Lung (tissue), 12 donors: ENCODE measurements around the gene ATP11B. TPM values are rescaled to one million over a fixed set of nuclear protein-coding genes. Genes with fewer than 3 reads are reported as not detected.

Experiments used
- ATAC-seq: fragments of 200-7000 bp; cut with Tn5 transposase; one replicate; pipeline ENCODE4 v1.9.1; 2020; ENCODE audit warnings: moderate number of reproducible peaks; ENCODE audit not compliant: insufficient read depth, low FRiP score
- DNase-seq, 3 donors: peaks; one replicate each; pipeline ENCODE4 v3.0.0-alpha.2; 2013 to 2017
- H3K27ac ChIP-seq, 2 donors: one replicate each; pipeline ENCODE4 v1.5.1; 2013; ENCODE audit warnings: mild to moderate bottlenecking in 2 of 2, moderate library complexity in 2 of 2, control low read depth in 1 of 2, inconsistent platforms in 1 of 2, low read depth in 1 of 2, low read length in 1 of 2
- H3K27me3 ChIP-seq, 3 donors: one replicate each; pipeline ENCODE4 v1.5.1; 2013; ENCODE audit warnings: low read length in 2 of 3; ENCODE audit not compliant: control insufficient read depth in 3 of 3, insufficient read depth in 3 of 3
- H3K36me3 ChIP-seq, 4 donors: one replicate each; pipeline ENCODE4 v1.5.1; 2013; ENCODE audit warnings: low read length in 4 of 4, mild to moderate bottlenecking in 1 of 4, moderate library complexity in 1 of 4; ENCODE audit not compliant: control insufficient read depth in 4 of 4, insufficient read depth in 4 of 4
- H3K4me1 ChIP-seq, 5 donors: one replicate each; pipeline ENCODE4 v1.5.1; 2013; ENCODE audit warnings: low read length in 5 of 5, mild to moderate bottlenecking in 2 of 5, moderate library complexity in 1 of 5; ENCODE audit not compliant: control insufficient read depth in 5 of 5, insufficient read depth in 5 of 5
- H3K4me3 ChIP-seq: one replicate; pipeline ENCODE4 v1.5.1; 2013; ENCODE audit warnings: mild to moderate bottlenecking, control low read depth, moderate library complexity
- H3K9ac ChIP-seq, 2 donors: one replicate each; pipeline ENCODE4 v1.5.1; 2013; ENCODE audit warnings: low read length in 2 of 2, control low read depth in 1 of 2; ENCODE audit not compliant: insufficient read depth in 1 of 2
- H3K9me3 ChIP-seq, 4 donors: one replicate each; pipeline ENCODE4 v1.5.1; 2013; ENCODE audit warnings: low read length in 3 of 4, mild to moderate bottlenecking in 1 of 4, moderate library complexity in 1 of 4; ENCODE audit not compliant: control insufficient read depth in 4 of 4, insufficient read depth in 3 of 4
- WGBS, 2 donors: extraction: QIAGEN DNeasy Blood & Tissue Kit; methylation state at CpG; one replicate each; pipeline ENCODE4 v1.1.7; 2013; 5-methylcytosine and 5-hydroxymethylcytosine counted together
- polyA plus RNA-seq, 2 donors: library from polyadenylated mRNA; stranded (reverse); fragments of 200-250 nt; gene quantifications; one replicate each; pipeline ENCODE4 v1.2.1, GENCODE V29; 2013
- total RNA-seq, 2 donors: library from RNA; depleted of rRNA in 1 of 2; stranded (reverse); fragments of >200 nt in 1 of 2; gene quantifications; one replicate each; pipeline ENCODE4 v1.2.1, GENCODE V29; 2014 to 2021
- TF ChIP-seq, protein P1 (sequence below): IDR thresholded peaks from 2 replicates; pipeline ENCODE4 v1.5.1; 2012; ENCODE audit warnings: mild to moderate bottlenecking; ENCODE audit errors: control extremely low read depth, extremely low read depth
- donor health status: control.
- donor health status: control.
- donor health status: Bipolar disorder and iron deficiency.
- donor health status: healthy.
- donor health status: DM: yes; HTN: yes; CAD: no.

The ATP11B gene
- total and polyA plus RNA-seq, 4 donors = 8.3 to 111 (median 39.7) TPM

DNA sequence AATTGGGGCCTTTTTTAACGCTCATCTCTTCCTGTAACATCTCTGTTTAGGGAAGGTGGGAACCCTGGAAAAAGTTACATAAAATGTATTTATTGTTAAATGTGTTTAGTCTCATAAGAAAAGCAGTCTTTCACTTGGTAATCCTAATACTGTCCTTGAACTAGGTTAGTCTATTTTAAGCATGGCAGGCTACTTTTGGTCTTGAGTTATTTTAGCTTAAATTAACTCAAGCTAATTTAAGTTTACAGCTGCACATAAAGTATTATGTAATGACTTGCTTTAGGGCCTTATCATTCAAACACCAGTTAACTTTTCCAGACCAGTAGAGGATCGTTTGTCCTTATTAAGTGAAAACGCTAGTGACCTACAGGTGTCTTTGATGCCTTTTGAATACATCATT is 123.8 kb downstream of the ATP11B start:
- peaks cover 2 to 13% (median 4%) of the 10 kb centered on the region in 4 donors for H3K36me3 ChIP-seq
- no peak overlapping the region for H3K27ac ChIP-seq
- H3K9ac ChIP-seq = no peak overlapping the region
- no peak overlapping the region for H3K4me3 ChIP-seq
- peaks cover 0 to 2% (median 0%) of the 10 kb centered on the region in 5 donors for H3K4me1 ChIP-seq
- TF ChIP-seq, protein P1, sequence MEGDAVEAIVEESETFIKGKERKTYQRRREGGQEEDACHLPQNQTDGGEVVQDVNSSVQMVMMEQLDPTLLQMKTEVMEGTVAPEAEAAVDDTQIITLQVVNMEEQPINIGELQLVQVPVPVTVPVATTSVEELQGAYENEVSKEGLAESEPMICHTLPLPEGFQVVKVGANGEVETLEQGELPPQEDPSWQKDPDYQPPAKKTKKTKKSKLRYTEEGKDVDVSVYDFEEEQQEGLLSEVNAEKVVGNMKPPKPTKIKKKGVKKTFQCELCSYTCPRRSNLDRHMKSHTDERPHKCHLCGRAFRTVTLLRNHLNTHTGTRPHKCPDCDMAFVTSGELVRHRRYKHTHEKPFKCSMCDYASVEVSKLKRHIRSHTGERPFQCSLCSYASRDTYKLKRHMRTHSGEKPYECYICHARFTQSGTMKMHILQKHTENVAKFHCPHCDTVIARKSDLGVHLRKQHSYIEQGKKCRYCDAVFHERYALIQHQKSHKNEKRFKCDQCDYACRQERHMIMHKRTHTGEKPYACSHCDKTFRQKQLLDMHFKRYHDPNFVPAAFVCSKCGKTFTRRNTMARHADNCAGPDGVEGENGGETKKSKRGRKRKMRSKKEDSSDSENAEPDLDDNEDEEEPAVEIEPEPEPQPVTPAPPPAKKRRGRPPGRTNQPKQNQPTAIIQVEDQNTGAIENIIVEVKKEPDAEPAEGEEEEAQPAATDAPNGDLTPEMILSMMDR = no peak
- DNase-seq (no peak), ATAC-seq (no peak)
- no peaks in the 10 kb centered on the region for H3K9me3 ChIP-seq
- 91 to 97% methylated on average over 3 of the region's 3 CpGs for WGBS, 2 donors
- no peaks in the 10 kb centered on the region for H3K27me3 ChIP-seq

DNA sequence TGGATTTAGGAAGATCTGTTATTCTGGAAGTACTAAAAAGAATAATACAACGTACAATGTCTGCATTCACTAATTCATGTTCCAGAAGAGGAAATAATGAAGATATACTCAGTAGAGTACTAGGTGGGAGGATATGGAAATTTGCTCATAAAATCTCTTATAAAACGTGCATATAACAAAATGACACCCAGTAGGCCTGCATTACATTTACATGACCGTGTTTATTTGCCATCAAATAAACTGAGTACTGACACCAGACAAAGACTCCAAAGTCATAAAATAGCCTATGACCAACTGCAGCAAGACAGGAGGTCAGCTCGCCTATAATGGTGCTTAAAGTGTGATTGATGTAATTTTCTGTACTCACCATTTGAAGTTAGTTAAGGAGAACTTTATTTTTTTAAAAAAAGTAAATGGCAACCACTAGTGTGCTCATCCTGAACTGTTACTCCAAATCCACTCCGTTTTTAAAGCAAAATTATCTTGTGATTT is 126.6 kb downstream of the ATP11B start:
- Histone ChIP-seq H3K4me3 (no peak overlapping the region), H3K9ac (no peak overlapping the region), H3K9me3 (no peaks in the 10 kb centered on the region), H3K27me3 (no peaks in the 10 kb centered on the region), H3K4me1 (peaks cover 0 to 2% (median 0%) of the 10 kb centered on the region in 5 donors), H3K27ac (no peak overlapping the region), H3K36me3 (peaks cover 0 to 2% (median 2%) of the 10 kb centered on the region in 4 donors)
- DNase-seq = no peak
- ATAC-seq = no peak
- whole genome bisulfite sequencing, 2 donors = 92 to 95% methylated on average over 5 of the region's 5 CpGs
- TF ChIP-seq, protein P1 = no peak

DNA sequence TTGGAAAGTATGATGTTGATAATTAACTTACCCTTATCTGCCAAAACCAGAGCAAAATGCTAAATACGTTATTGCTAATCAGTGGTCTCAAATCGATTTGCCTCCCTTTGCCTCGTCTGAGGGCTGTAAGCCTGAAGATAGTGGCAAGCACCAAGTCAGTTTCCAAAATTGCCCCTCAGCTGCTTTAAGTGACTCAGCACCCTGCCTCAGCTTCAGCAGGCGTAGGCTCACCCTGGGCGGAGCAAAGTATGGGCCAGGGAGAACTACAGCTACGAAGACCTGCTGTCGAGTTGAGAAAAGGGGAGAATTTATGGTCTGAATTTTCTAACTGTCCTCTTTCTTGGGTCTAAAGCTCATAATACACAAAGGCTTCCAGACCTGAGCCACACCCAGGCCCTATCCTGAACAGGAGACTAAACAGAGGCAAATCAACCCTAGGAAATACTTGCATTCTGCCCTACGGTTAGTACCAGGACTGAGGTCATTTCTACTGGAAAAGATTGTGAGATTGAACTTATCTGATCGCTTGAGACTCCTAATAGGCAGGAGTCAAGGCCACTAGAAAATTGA is 127.3 kb downstream of the ATP11B start:
- Histone ChIP-seq H3K36me3 (peaks cover 0 to 2% (median 2%) of the 10 kb centered on the region in 4 donors), H3K4me3 (no peak overlapping the region), H3K27me3 (no peaks in the 10 kb centered on the region), H3K9ac (no peak overlapping the region), H3K27ac (no peak overlapping the region), H3K4me1 (peaks cover 0 to 2% (median 0%) of the 10 kb centered on the region in 5 donors), H3K9me3 (no peaks in the 10 kb centered on the region)
- DNase-seq = no peak
- TF ChIP-seq, protein P1 = no peak
- ATAC-seq = no peak
- WGBS, 2 donors = 85 to 87% methylated on average over 9 of the region's 9 CpGs
